Measurements from ENCODE around the gene MCF2L. TPM values are rescaled to one million over a fixed set of nuclear protein-coding genes. Genes with fewer than 3 reads are reported as not detected.

The MCF2L gene
- total RNA-seq, 2 experiments from 2014 or later: 2.8 to 16.4 TPM

GRCh38 chr13:113058129-113058987 lies 89.3 kb downstream of the MCF2L start:
- intact Hi-C loops (cut with micrococcal nuclease; ENCODE audit: unreplicated experiment): no loop called here
- TF ChIP-seq CTCF (conservative IDR thresholded peaks at IDR 0.05; ENCODE audit: low read length) (no peak), EZH2phosphoT487 (IDR thresholded peaks at IDR 0.05; ENCODE audit: borderline replicate concordance, low read depth, low read length) (no peak)
- no TSS peak for BruUV-seq (replicated peaks)
- H3K79me2 ChIP-seq (ENCODE audit: insufficient read depth, low read depth, low read length): no peaks in the 10 kb centered on the region
- no peak overlapping the region for H2AFZ ChIP-seq (ENCODE audit: low read length)
- no peaks in the 10 kb centered on the region for H3K36me3 ChIP-seq (ENCODE audit: insufficient read depth, low read length)
- ChIA-PET POLR2A (no interaction called here), CTCF (ENCODE audit: unreplicated experiment) (no interaction called here)
- no peak overlapping the region for H3K4me3 ChIP-seq (ENCODE audit: low read depth, low read length, poor library complexity, severe bottlenecking)
- no peak overlapping the region for H3K27ac ChIP-seq (ENCODE audit: low read depth, low read length, poor library complexity, severe bottlenecking)
- H3K4me1 ChIP-seq (ENCODE audit: insufficient read depth, low read length, poor library complexity, severe bottlenecking): no peaks in the 10 kb centered on the region
- DNase-seq (ENCODE audit: low spot score): no peak
- no peak overlapping the region for H3K4me2 ChIP-seq (ENCODE audit: low read length)
- H3K9me2 ChIP-seq (ENCODE audit: insufficient read depth, low read length): no peaks in the 10 kb centered on the region
- H3K9me3 ChIP-seq (ENCODE audit: low read length): no peaks in the 10 kb centered on the region
- no peaks in the 10 kb centered on the region for H4K20me1 ChIP-seq (ENCODE audit: insufficient read depth, low read length)

- Histone ChIP-seq H3K36me3 (ENCODE audit: insufficient read depth, low read length) (no peaks in the 10 kb centered on the region), H3K27ac (ENCODE audit: low read depth, low read length, poor library complexity, severe bottlenecking) (no peak overlapping the region), H2AFZ (ENCODE audit: low read length) (no peak overlapping the region), H3K79me2 (ENCODE audit: insufficient read depth, low read depth, low read length) (no peaks in the 10 kb centered on the region), H3K9me3 (ENCODE audit: low read length) (no peaks in the 10 kb centered on the region), H3K4me1 (ENCODE audit: insufficient read depth, low read length, poor library complexity, severe bottlenecking) (no peaks in the 10 kb centered on the region), H3K9me2 (ENCODE audit: insufficient read depth, low read length) (no peaks in the 10 kb centered on the region), H4K20me1 (ENCODE audit: insufficient read depth, low read length) (no peaks in the 10 kb centered on the region), H3K4me2 (ENCODE audit: low read length) (no peak overlapping the region), H3K4me3 (ENCODE audit: low read depth, low read length, poor library complexity, severe bottlenecking) (no peak overlapping the region)
- intact Hi-C loops (cut with micrococcal nuclease; ENCODE audit: unreplicated experiment): no loop called here
- BruUV-seq (replicated peaks): no TSS peak
- ChIA-PET POLR2A (no interaction called here), CTCF (ENCODE audit: unreplicated experiment) (no interaction called here)
- no peak for TF ChIP-seq EZH2phosphoT487 (IDR thresholded peaks at IDR 0.05; ENCODE audit: borderline replicate concordance, low read depth, low read length)
- no peak for TF ChIP-seq CTCF (conservative IDR thresholded peaks at IDR 0.05; ENCODE audit: low read length)
- DNase-seq (ENCODE audit: low spot score): no peak
Measured at GRCh38 chr13:113058988-113059850, 90.2 kb downstream of the MCF2L start.

All from OCI-LY7 (cell line).